ENCODE measurements around the gene KHSRP. TPM values are rescaled to one million over a fixed set of nuclear protein-coding genes. Genes with fewer than 3 reads are reported as not detected.

Gene KHSRP
- 94.2 and 133 TPM in 2 replicates for total RNA-seq
- 196 and 202 TPM in 2 replicates for polyA plus RNA-seq

DNA sequence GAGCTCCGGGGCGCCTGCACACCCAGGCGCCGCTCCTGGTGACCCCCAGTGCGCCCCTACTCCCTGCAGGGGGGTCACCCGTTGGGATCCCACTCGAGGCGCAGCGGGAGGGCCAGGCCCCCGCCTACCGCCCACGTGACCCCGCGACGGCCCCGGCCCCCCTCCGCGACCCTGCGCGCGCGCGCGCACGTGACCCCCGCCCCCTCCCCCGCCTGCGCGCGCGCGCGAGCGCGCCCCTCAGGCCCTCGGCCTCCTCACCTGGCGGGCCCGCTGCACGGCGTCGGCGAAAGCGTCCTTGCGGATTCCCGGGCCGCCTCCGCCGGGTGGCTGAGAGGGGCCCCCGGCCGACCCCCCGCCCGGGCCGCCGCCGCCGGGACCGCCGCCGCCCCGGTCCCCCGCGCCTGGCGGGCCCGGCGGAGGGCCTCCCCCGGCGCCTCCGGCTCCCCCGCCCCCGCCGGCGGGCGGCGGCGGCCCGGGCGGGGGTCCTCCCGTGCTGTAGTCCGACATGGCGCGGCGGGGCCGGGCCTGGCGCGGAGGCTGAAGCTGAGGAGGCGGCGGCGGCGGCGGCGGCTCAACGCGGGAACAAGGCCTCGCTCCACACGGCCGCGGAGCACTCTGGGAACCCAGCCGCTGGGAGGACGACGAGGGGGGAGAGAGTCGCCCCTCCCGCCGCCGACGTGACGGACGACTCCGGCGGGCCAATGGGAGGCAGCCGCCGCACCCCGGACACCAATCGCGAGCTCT, at the start of gene KHSRP:
Gene KHSRP, minus strand, starts transcription at position 617 of the 744 bp plus-strand sequence. Its CDS starts 110 bp downstream, at position 507.
- H3K4me2 ChIP-seq: peak within 1 kb of the TSS; percentile 94
- H3K36me3 ChIP-seq (replicated peaks; ENCODE audit: insufficient read depth, low read depth): no peaks in the 10 kb centered on the region
- TF ChIP-seq, protein P1, sequence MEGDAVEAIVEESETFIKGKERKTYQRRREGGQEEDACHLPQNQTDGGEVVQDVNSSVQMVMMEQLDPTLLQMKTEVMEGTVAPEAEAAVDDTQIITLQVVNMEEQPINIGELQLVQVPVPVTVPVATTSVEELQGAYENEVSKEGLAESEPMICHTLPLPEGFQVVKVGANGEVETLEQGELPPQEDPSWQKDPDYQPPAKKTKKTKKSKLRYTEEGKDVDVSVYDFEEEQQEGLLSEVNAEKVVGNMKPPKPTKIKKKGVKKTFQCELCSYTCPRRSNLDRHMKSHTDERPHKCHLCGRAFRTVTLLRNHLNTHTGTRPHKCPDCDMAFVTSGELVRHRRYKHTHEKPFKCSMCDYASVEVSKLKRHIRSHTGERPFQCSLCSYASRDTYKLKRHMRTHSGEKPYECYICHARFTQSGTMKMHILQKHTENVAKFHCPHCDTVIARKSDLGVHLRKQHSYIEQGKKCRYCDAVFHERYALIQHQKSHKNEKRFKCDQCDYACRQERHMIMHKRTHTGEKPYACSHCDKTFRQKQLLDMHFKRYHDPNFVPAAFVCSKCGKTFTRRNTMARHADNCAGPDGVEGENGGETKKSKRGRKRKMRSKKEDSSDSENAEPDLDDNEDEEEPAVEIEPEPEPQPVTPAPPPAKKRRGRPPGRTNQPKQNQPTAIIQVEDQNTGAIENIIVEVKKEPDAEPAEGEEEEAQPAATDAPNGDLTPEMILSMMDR (IDR thresholded peaks at IDR 0.05; ENCODE audit: poor library complexity): no peak
- TF ChIP-seq EZH2 (IDR thresholded peaks at IDR 0.05; ENCODE audit: borderline replicate concordance): no peak
- no peak for TF ChIP-seq EZH2phosphoT487 (IDR thresholded peaks at IDR 0.05; ENCODE audit: low read depth, severe bottlenecking, unreplicated experiment)
- peak within 1 kb of the TSS; percentile 49 for H2AFZ ChIP-seq
- peak; percentile 56 for DNase-seq (ENCODE audit: low spot score)
- peaks cover 47% of the 10 kb centered on the region for H3K79me2 ChIP-seq
- H4K20me1 ChIP-seq (ENCODE audit: insufficient read depth, poor library complexity, severe bottlenecking): peaks cover 47% of the 10 kb centered on the region
- H3K4me1 ChIP-seq (ENCODE audit: insufficient read depth): peaks cover 11% of the 10 kb centered on the region
- no peaks in the 10 kb centered on the region for H3K9me2 ChIP-seq (replicated peaks; ENCODE audit: insufficient read depth)
- H3K9me3 ChIP-seq (ENCODE audit: low read depth): no peaks in the 10 kb centered on the region
- H3K27me3 ChIP-seq: no peaks in the 10 kb centered on the region
- H3K4me3 ChIP-seq: peak within 1 kb of the TSS; percentile 89
- peak within 1 kb of the TSS; percentile 84 for H3K27ac ChIP-seq
- WGBS (ENCODE audit: low lambda C conversion rate, missing lambda C conversion rate): 3% methylated on average over 19 of the region's 114 CpGs

- H3K79me2 ChIP-seq: no peaks in the 10 kb centered on the region
- H3K9me2 ChIP-seq (replicated peaks; ENCODE audit: insufficient read depth): no peaks in the 10 kb centered on the region
- no peaks in the 10 kb centered on the region for H4K20me1 ChIP-seq (ENCODE audit: insufficient read depth, poor library complexity, severe bottlenecking)
- H3K4me3 ChIP-seq: no peak overlapping the region
- DNase-seq (ENCODE audit: low spot score): peak; percentile 76
- H3K4me2 ChIP-seq: no peak overlapping the region
- no peak overlapping the region for H2AFZ ChIP-seq
- H3K27ac ChIP-seq: peak overlapping the region; percentile 53
- peaks cover 7% of the 10 kb centered on the region for H3K4me1 ChIP-seq (ENCODE audit: insufficient read depth)
- no peaks in the 10 kb centered on the region for H3K36me3 ChIP-seq (replicated peaks; ENCODE audit: insufficient read depth, low read depth)
- H3K27me3 ChIP-seq: no peaks in the 10 kb centered on the region
- 35% methylated on average over 7 of the region's 9 CpGs for WGBS (ENCODE audit: low lambda C conversion rate, missing lambda C conversion rate)
- TF ChIP-seq, protein P1 (IDR thresholded peaks at IDR 0.05; ENCODE audit: poor library complexity): no peak
- TF ChIP-seq EZH2phosphoT487 (IDR thresholded peaks at IDR 0.05; ENCODE audit: low read depth, severe bottlenecking, unreplicated experiment) (no peak), EZH2 (IDR thresholded peaks at IDR 0.05; ENCODE audit: borderline replicate concordance) (no peak)
- H3K9me3 ChIP-seq (ENCODE audit: low read depth): no peaks in the 10 kb centered on the region
Observed at GRCh38 chr19:6473647-6474046, 49.0 kb upstream of the KHSRP start.

DNA sequence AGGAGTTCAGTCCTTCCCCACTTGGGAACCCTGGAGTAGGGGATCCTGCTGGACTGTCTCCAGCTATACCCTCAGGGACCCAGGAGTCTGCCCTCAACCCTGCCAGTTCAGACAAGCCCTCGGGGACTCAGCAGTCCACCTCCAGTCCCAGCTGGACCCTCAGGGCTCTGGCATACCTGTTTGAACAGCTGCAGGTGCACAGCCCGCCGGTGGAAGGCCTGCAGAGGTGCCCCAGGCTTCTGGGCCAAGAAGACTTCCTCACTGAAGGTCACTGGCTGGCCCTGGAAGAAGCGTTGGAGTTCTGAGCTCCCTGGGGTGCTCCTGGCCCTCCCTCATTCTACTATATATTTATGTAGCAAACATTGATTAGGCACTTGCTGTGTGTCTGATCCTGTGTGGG, 48.1 kb upstream of the KHSRP start:
- H3K27ac ChIP-seq: peak overlapping the region; percentile 53
- WGBS (ENCODE audit: low lambda C conversion rate, missing lambda C conversion rate): 58% methylated on average over 4 of the region's 4 CpGs
- H4K20me1 ChIP-seq (ENCODE audit: insufficient read depth, poor library complexity, severe bottlenecking): no peaks in the 10 kb centered on the region

More for the DNA sequence above, 48.1 kb upstream of the KHSRP start:
- DNase-seq (ENCODE audit: low spot score): no peak
- H3K9me2 ChIP-seq (replicated peaks; ENCODE audit: insufficient read depth): no peaks in the 10 kb centered on the region
- H3K4me2 ChIP-seq: no peak overlapping the region
- H3K79me2 ChIP-seq: no peaks in the 10 kb centered on the region
- H3K36me3 ChIP-seq (replicated peaks; ENCODE audit: insufficient read depth, low read depth): no peaks in the 10 kb centered on the region
- H3K4me3 ChIP-seq: no peak overlapping the region
- TF ChIP-seq, protein P1 (IDR thresholded peaks at IDR 0.05; ENCODE audit: poor library complexity): no peak
- TF ChIP-seq EZH2phosphoT487 (IDR thresholded peaks at IDR 0.05; ENCODE audit: low read depth, severe bottlenecking, unreplicated experiment) (no peak), EZH2 (IDR thresholded peaks at IDR 0.05; ENCODE audit: borderline replicate concordance) (no peak)
- H3K4me1 ChIP-seq (ENCODE audit: insufficient read depth): peaks cover 7% of the 10 kb centered on the region
- no peak overlapping the region for H2AFZ ChIP-seq
- no peaks in the 10 kb centered on the region for H3K9me3 ChIP-seq (ENCODE audit: low read depth)
- H3K27me3 ChIP-seq: no peaks in the 10 kb centered on the region
